Activated CD4-positive, alpha-beta T cell treated with anti-CD3 and anti-CD28 coated beads, Interleukin-2, Interleukin-6, amounts not matched to agents 100 ng/mL and 50 ng/mL, durations not matched to agents 16 hours and 8 hours (primary cell): ENCODE measurements around the gene SWT1.
A peak's percentile ranks its signal among the peaks of the same experiment; 100 is the strongest.

Source experiments
- DNase-seq: peaks from one replicate; pipeline ENCODE4 v3.0.0-alpha.2; 2020

SWT1 gene, protein sequence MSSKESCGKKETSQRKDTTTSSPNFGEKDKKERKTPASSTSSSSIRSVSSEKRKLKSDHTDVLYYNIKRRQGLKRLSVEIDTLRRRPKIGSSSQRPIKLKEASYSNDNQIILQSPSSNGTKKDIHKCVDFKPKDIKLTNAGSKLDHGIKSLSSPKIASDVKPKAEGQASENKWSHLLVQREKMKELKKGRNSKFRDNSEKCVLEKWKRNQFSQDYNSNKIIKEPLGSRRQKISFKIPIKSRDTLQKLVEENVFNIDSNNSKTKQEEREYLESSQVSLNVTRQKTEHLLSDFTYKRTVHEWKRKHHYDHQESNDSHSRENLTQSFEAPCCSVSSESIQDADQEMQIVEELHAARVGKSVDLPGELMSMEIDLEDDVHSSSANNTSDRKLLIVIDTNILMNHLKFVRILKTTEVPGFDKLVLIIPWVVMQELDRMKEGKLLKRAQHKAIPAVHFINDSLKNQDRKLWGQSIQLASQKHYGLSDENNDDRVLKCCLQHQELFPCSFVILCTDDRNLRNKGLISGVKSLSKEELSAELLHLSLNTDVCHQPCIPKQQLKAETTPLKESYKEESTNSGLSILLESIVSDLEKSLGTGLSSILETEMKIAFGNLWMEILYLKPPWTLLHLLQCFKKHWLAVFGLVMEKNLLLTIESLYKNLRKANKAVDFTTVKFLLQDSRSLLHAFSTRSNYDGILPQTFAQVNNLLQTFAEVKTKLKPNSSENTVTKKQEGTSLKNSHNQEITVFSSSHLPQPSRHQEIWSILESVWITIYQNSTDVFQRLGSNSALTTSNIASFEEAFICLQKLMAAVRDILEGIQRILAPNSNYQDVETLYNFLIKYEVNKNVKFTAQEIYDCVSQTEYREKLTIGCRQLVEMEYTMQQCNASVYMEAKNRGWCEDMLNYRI

DNA sequence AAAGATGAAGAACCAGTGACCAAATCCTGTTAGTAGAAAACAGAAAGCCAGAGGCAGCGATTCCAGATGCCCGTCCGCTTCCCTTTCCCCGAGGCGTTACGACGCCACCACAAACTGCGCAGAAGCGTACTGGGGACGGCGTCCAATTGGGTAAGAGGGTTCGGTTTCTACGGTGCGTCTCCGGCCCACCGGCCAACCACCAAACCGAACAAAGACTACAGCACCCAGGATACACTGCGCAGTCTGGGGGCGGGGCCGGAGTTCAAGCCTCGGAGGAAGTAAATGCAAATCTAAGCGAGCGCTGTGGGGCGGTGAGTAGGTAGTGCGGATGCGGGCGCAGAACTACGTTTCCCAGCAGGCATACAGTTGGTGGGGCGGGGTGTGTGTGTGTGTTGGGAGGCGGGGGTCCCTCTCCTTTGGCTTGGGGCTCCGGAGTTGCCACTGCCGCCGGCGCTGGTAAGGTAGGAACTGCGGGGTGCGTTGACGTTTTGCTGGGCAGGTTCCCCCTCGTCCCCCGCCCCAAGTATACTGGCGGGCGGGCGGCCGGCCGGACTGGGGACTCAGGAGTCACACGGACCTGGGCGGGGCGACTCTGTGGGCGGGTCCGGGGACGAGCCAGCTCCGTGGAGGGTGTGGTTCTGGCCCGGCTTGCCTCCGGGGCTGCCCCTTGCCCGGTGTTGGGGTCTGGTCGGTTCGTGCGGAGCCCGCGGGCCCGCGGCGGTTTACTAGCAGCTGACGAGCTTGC lies at the start of gene SWT1, which contains the start of gene TRMT1L:
Gene SWT1, plus strand, starts transcription at position 314 of the 745 bp plus-strand sequence. CDS start 3,675 bp downstream, outside the sequence.
Gene TRMT1L, minus strand, starts transcription at position 100 of the 745 bp plus-strand sequence. CDS start 241 bp downstream, outside the sequence.
- peak; percentile 99 for DNase-seq

DNA sequence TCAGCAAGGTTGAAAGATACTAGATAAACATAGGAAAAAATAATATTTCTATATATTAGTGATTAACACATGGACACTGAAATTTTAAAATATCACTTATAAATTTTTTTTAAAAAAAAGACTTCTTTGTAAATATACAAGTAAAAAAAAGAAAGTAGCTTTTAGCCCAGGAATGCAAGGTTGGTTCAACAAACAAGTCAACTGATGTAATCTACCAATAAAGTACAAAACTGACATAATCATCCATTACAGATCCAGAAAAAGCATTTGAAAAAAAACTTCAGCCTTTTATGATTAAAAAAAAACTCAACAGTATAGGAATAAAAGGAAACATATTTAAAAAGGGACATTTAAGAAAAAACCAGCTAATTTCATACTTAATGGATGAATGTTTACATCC lies 48.6 kb upstream of the SWT1 start:
- no peak for DNase-seq

DNA sequence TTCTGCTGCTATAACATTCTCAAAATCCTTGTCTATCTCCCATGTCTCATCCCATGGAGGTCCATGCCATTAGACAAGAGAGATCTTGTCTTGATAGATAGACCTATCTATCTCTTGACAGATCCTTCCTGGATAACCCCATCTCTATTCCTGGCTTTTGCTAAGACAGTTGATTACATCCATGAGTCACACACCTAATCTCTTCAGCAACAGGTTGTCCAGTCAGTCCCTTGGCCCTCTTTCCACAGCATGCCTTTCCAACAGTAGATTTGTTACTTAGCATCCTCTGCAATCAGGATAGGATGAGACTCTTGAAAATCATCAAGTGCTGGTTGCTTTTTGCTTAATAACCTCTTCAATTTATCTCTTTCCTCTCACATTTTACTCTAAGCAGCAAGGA lies 46.8 kb upstream of the SWT1 start:
- DNase-seq = no peak

DNA sequence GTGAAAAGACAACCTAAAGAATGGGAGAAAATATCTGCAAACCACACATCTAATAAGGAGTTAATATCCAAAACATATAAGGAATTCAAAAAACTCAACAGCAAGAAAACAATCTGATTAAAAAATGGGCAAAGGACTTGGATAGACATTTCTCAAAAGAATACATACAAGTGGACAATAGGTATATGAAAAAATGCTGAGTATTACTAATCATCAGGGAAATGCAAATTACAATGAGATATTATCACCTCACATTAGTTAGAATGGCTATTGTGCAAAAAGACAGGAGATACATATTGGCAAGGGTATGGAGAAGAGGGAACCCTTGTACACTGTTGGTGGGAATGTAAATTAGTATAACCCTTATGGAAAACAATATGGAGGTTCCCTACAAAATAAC lies 45.1 kb upstream of the SWT1 start:
- no peak for DNase-seq

DNA sequence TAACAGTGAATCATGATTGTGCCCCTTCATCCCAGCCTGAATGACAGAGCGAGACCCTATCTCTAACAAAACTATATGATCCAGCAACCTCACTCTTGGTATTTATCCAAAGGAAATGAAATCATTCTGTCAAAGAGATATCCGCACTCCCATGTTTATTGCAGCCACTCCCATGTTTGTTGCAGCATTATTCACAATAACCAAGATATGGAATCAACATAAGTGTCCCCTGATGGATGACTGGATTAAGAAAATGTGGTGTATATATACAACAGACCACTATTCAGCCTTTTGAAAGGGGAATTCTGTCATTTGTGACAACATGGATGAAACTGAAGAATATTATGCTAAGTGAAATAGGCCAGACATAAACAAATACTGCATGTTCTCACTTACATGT lies 44.6 kb upstream of the SWT1 start:
- DNase-seq = no peak

DNA sequence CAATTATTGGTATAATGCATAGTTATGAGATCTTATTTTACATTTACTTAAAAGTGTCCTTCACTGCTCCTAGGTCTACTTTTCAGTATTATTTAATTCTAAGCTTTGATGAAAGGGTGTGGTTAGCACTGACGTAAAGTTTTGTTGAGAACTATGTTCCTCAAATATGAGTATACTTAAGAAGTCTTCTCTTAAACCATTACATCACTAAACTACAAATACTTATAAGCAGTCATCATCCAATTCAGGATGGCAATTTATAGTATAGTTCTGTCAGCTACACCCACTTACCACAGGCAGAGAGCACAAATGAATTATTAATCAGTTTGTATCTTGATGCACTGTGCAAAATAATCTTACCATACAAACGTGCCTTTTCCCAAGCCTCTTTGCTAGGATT lies 27.3 kb upstream of the SWT1 start:
- no peak for DNase-seq

DNA sequence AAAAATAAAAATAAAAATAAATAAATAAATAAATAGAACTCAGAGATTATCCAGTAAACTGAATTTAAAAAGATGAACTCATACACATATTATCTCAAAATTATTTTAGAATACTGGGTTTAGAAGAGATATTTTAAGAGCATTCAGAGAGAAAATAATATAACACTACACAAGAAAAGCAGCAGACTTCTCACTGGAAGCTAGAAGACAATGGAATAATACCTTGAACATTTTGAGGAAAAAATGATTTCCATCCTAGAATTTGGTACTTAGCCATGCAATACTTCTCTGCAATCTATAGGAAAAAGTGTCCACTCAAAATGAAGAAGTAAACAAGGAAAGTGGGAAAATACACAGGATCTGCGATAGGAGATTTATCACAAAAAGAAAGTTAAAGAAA lies 24.4 kb upstream of the SWT1 start:
- DNase-seq = no peak

DNA sequence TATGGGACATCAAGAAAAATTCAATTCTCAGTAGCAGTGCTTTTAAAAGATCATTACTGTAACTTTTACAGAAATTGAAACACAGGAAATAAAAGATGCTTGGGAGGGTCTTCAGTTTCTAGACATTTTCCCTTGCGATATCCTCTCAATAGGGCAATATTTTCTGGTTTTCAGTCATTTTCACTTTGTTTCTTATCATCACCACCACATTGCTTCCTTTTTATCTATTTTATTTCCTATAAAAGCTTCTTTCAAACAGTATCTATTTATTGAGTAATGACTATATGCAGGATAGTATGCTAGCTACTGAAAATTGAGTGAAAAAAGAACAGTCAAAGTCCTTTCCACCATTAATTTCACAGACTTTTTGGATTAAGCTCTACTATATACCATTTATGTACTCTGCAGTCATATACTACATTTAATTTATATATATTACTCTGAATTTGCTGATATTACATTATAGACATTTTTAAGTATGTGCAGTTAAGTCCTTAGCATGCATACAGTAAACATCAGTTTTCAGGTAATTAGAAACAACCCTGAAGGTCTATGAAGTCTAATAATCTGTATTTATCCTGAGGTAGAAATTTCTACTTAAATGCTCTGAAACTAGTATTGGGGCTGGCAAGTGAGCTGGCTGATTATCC lies 18.9 kb upstream of the SWT1 start:
- DNase-seq = no peak

DNA sequence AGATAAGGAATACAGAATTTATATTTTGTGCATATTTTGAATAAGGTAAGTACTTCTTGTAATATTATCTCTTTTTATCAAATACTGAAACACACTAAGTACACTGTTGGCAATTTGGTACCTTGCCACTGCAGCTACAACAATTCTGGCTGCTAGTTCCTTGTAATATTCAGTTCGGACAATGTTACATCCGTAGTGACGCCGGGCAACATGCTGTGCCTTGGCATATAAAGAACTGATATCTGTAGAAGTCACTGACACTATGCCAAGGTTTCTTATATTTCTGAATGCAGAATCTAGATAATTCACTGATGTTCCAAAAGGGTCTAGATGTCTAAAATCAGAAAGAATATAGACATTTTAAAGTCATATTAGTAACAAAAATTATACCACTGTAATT lies 17.7 kb upstream of the SWT1 start:
- DNase-seq = no peak

DNA sequence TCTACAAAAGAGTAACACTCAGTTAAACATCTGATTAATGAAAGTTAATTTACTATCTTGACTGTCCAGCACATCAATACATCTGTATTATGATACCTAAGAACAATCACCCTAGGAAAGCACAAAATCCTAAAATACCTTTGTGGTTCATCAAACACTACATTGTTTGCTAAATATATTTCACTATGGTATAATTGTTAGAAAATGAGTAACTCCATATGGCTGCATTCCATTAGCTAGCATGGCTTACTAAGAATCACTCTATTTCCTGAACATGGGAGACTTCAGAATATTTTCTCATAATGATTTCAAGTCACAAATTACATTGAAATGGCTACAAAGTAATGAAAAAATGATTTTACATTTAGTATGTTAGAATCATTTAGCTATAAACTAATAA lies 12.7 kb upstream of the SWT1 start:
- no peak for DNase-seq

DNA sequence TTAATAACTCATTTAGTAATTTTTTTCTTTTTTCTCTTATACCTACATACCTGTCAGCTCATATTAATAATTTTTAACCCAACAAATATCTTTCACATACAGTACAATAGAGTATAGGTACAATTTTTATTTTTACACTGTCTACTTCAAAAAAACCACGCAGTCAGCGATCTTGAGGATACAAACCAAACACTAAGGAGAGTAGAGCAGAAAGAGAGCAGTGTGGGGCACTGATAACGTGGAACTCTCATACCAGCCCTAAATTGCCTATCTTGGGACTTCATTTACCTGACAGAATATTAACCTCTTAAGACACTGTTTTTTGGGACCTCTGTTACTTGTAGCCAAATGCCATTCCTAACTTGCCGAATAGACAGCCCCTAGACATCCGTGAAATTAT lies 5.8 kb upstream of the SWT1 start:
- no peak for DNase-seq

DNA sequence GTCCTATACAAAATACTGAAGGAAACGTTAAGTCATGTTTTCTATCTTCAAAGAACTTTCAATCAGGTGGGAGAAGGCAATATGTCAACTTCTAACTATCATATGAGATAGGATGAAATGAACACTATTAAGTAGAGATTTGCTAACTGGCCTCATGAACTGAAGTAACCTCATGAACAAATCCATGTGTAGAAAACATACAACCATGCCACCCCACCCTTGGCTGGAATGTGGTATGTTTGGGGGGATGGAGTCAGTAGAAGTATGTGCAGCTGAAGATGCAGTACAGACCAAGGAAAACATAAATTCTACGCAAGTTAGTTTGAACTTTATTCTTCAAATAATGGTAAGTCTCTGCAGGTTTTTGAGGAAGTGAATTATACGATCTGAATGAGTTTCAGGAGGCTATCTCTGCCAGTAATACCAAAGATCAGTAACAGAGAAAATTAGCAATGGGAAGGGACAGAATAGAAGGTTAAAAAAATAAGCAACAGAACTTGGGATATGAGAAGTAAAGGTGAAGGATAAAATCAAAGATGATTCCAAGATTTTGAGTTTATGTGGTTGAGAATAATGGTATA lies 4.7 kb upstream of the SWT1 start:
- no peak for DNase-seq

DNA sequence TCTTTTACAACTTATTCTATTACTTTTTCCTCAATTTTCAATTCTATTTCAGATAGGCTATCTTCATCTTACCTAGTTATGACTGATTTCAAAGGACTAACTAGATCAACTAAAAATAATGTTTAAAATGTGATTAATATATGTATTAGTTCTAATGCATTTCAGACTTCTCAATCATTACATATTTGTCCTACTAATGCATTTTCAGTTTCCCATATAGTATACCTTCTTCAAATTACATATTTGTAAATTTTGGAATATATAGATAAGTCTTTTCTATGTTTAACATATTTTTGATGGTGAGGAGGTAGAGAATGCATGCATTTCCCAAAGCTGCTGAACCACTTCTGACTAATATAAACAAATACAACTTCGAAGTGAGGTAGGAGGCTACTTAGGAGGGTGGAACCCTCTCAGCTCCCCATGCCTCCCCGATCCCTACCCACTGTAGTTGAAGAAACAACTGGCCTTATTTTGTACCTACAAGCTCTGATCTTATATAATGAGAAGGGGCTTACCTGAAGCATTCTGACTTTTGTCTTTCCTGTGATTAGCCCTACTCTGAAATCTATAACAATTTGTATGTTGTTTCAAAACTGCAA lies 2.0 kb upstream of the SWT1 start:
- no peak for DNase-seq

DNA sequence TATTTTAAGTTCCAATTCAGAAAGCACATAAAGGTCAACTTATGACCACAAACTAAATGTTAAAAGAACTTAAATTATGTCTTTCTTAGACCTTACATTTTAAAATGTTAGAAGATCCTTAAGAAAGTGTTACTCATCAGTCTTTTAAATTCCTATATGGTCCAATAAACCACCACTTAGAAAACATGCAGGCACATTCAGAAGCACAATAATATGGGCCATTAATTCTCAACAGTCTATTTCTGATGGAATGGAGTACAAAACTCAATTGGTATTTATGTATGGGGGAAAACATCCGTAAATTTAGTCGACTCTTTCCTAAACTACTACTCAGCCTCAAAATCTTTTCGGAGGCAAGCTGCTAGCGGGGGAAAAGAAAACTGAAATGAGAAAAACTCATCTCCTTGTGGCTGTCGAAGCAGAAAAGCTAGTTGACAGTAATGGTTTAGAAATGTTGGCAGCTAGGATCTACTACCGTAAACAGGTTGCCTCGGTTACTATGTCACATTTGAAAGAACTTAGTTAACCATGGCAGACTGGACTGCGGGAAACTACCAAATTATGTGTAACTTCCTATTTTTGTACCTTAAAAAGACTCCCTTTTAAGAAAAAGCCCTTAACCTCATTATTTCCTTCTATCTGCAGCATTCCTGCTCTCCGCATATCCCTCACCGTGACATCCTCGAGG lies 1.2 kb upstream of the SWT1 start:
- DNase-seq = no peak

DNA sequence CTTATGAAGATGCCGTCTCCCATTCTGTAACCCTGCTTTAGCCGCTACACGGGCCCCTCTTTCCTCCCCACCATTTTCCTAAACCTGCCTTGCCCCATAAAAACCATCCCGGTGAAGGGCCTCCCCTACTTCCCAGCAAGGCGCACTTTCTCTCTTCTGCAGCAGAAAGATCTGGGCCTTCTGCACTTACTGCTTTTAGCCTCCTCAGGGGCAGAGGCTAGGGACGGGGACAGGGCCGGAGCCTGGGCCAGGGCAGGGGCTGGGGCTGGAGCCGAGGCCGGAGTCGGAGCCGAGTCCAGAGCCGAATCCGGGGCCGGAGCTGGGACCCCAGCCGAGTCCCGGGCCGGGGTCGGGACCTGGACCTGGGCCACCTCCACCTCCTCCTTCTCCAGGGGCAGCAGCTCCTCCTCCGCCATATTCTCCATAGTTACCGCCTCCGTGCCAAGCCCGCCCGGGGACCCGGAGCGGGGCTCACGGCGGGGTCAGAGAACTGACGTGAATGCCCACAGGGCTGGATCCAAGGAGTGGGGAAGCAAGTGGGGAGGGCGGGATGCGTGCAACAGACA lies 596 bp upstream of the SWT1 start:
- no peak for DNase-seq

DNA sequence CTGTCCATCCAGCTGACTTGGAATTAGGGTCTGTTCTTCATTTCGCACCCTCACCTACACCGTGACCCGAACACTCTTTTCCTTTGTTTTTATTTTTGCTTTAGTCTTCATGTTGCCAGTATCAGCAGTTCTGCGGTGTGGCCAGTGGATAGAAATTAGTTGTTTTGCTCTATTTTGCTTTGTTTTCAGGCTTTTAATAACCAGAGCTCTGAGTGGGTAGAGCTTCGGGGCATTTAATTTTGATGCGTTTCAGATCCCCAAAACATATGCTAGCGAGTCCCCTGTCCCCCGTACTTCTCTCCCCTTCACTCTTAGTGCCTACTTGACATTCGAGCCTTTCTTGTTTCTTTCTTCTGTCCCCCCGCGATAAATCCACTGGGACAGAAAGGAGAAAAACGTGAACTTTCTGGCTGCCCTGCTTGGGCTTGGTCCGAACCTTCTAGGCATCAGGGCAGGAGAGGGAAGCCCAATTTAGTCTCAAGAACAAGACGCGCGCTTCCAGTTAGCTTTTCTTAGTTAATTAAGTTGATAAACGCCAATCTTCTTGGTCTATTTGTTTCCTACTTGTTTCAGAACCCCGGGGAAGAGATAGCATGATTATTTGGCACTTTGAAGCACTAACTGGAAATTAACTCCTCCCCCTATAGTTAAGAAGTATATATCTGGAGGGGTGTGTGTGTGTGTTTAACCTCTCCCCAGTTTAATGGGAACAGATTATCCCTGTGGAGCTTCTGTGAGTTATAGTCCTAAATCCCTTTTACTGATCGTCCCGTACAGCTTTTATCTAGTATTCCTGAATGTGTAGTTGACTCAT lies 839 bp downstream of the SWT1 start:
- no peak for DNase-seq

DNA sequence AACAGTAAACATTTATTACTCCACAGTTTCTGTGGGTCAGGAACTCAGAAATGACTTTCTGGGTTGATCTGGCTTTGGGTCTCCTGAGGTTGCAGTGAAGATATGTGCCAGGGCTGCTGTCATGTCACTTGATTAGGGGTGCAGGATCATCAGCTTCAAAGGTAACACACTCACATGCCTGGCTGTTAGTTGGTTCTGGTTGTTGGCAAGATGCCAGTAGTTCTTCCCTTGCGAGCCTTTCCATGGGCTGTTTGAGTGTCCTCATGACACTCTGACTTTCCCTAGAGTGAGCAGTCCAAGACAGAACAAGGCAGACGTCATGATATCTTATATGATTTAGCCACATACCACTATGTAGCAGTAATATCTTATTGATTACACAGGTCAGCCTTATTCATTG lies 1.8 kb downstream of the SWT1 start:
- no peak for DNase-seq

DNA sequence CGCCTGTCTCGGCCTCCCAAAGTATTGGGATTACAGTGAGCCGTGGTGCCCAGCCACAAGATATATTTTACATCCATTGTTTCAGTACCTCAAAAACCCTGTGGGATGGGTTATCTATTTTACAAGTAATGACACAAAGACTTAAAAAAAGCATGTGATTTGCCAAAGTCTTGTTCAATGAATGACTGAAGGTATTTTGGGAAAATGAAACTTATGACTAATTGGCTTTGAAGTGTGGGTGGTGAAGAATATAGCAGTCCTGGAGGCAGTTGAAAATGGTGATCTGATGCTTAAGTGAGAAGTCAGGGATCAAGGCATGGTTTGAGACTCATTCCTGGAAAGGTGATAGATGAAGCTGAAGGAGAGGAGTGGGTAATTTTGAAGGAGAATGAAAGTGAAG lies 3.0 kb downstream of the SWT1 start:
- peak; percentile 24 for DNase-seq

DNA sequence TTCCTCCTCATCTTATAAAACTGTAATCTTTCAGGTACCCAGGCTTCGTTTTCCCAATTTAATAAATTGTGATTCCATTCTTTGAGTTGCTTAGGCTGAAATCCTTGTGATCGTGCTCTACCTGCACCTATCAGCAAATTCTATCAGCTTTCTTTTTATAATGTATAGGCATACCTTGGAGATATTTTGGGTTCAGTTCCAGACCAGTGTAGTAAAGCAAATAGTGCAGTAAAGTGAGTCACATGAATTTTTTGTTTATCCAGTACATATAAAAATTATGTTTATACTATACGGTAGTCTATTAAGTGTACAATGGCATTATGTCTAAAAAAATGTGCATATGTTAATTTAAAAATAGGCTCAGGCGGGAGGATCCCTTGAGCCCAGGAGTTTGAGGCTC lies 5.5 kb downstream of the SWT1 start:
- no peak for DNase-seq

DNA sequence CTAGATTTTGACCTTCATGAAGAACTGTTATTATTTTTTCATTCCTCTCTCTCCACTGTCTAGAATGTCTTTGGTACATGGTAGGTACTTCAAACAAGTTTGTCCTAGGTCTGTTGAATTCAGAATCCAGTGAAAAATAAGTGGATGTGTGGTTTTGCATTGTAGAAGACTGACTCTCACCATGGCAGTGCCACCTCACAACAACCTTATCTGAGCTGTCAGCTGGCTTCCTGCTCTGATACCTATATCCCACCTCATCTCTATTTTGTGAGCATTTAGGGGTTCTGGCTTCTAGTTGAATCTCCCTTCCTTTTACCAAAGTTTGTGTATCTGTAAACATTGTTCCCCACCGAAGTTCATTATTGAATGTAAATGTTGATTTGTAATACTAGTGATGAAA lies 9.1 kb downstream of the SWT1 start:
- no peak for DNase-seq
